OCI-LY7 (cell line): ENCODE data around the gene KIR3DL3.
"Not testable (repeated sequence)": the region's sequence is repeated elsewhere in the genome, so short reads cannot be mapped to it uniquely, and the experiment has no call there.

ENCODE experiments used
- EZH2phosphoT487 ChIP-seq: fragments of 200-600 bp; sonication (generic); IDR thresholded peaks from 2 replicates; pipeline ENCODE4 v1.6.1; 2018; ENCODE audit warnings: low read depth, borderline replicate concordance, mild to moderate bottlenecking, mixed run types, antibody characterized with exemption, low read length, moderate library complexity, mixed read lengths
- TF ChIP-seq, protein P1 (sequence below): fragments of 200-600 bp; sonication (generic); conservative IDR thresholded peaks from 2 replicates; pipeline ENCODE4 v1.5.1; 2014; ENCODE audit warnings: mild to moderate bottlenecking, antibody characterized with exemption, low read length, moderate library complexity, mixed read lengths

GRCh38 chr19:54741950-54742349, 17.7 kb downstream of the KIR3DL3 start:
- TF ChIP-seq, protein P1, sequence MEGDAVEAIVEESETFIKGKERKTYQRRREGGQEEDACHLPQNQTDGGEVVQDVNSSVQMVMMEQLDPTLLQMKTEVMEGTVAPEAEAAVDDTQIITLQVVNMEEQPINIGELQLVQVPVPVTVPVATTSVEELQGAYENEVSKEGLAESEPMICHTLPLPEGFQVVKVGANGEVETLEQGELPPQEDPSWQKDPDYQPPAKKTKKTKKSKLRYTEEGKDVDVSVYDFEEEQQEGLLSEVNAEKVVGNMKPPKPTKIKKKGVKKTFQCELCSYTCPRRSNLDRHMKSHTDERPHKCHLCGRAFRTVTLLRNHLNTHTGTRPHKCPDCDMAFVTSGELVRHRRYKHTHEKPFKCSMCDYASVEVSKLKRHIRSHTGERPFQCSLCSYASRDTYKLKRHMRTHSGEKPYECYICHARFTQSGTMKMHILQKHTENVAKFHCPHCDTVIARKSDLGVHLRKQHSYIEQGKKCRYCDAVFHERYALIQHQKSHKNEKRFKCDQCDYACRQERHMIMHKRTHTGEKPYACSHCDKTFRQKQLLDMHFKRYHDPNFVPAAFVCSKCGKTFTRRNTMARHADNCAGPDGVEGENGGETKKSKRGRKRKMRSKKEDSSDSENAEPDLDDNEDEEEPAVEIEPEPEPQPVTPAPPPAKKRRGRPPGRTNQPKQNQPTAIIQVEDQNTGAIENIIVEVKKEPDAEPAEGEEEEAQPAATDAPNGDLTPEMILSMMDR, result not testable (repeated sequence)
- not testable (repeated sequence) for TF ChIP-seq EZH2phosphoT487
